Measurements from ENCODE around the gene FDXR. TPM values are rescaled to one million over a fixed set of nuclear protein-coding genes. Genes with fewer than 3 reads are reported as not detected.

The FDXR gene, protein sequence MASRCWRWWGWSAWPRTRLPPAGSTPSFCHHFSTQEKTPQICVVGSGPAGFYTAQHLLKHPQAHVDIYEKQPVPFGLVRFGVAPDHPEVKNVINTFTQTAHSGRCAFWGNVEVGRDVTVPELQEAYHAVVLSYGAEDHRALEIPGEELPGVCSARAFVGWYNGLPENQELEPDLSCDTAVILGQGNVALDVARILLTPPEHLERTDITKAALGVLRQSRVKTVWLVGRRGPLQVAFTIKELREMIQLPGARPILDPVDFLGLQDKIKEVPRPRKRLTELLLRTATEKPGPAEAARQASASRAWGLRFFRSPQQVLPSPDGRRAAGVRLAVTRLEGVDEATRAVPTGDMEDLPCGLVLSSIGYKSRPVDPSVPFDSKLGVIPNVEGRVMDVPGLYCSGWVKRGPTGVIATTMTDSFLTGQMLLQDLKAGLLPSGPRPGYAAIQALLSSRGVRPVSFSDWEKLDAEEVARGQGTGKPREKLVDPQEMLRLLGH
- 10 to 100 TPM; 22.3 to 22.9 TPM for total RNA-seq

DNA sequence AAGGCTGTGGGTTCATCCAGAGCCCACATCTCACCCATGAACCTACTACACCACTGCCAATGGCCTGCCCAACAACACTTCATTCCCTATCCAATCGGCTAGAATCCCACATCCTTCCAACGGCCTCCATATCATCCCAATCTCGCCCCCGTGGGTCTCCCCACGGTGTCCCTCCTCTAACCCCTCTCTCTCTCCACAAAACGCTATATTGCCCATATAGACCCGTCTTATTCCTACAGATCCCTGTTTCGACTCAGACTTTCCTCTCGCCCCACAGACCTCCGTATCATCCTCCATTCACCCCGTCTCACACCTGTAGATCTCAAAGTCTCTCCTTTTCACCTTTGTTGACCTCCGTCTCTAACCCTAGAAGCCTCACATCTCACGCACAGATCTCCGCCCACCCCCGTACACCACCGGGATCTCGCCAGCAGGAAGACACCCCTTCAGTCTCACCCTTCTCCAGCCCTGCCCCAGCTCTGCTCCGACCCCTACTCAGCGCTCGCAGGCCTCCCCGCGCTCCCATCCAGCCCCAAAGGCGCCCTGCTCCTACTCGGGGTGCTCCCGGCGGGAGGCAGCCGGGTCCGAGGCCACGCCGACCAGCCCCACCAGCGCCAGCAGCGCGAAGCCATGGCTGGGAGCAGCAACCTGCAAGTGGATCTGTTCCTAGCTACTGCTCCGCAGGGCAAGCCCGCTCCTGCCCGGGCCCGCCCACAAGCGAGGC, at the start of gene FDXR:
Gene FDXR, minus strand, starts transcription at position 682 of the 724 bp plus-strand sequence. Its CDS starts 50 bp downstream, at position 632.

DNA sequence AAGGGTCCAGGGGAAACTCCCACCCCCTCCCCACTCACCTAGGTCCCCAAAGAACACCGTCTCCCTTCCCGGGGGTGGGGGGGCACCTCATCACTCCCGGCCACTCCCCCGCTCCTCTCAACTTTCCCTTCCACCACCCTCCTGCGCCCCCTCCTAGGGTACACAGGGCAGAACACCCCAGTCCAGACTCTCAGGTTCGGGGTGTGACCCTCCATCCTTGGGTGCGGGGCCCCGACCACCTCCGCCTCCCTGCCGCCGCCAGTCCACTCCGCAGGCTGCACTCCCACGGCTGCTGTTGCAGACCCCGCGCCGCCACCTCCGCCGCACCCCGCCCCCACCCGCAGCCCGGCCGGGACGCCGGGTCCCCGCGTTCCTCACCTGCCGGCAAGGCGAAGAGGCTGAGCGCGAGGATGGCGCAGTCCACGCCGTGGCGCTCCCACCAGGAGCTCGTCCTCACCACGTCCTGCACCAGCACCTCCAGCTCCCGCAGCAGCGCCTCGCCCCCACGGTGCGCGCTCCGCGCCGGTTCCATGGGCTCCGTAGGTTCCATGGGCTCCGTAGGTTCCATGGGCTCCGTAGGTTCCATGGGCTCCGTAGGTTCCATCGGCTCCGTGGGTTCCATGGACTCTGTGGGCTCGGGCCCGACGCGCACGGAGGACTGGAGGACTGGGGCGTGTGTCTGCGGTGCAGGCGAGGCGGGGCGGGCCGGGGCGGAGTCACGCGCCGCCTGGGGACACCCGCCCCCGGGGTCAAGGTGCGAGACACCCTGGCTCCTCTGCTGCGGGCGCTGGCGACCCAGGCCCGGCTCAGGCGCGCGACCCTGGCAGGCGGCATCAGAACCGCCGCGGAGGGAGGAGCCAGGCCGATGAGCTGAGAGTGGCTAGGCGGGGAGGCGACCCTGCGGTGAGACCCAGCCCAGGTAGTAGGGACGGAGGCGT, 20.4 kb upstream of the FDXR start, which contains the start of gene FADS6:
Gene FADS6, minus strand, starts transcription at position 660 of the 938 bp plus-strand sequence. Its CDS starts 38 bp downstream, at position 622.

DNA sequence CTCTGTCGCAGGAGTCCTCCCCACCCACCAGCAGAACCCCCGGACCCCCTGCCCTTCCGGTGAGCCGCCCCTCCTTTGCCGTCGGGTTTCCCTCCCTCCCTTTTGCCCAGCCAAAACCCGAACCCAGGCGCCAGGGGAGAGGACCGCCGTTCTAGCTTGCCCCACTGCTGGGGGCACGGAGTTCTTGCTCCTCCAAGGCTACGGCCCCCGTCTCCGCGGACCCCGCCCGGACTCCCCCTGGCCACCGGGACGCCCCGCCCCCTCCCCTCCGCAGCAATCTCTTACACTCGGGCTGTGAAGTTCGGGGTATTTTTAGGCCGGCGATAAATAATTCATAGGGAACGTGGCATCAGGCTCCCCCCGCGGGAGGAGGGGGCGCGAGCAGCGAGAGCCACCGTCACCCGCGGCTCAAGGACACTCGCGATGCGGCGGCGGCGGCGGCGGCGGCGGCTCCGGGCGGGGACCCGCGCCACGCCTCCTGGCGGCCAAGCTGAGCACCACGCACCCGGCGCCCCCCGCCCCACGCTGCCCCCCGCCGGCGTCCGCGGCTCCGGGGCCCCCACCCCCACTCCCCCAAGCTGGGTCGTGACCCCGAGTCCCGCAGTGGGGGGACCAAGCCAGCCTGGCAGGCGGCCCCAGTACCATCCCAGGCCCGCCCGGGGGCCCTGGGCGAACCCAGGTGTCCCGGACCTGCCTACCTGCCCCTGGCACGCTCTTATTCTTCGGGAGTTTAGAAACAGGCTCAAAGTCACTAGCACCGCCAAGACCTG, 13.2 kb downstream of the FDXR start, which contains the start of gene GRIN2C:
Gene GRIN2C, minus strand, starts transcription at position 427 of the 770 bp plus-strand sequence. CDS start 4,793 bp downstream, outside the sequence.

Other genes starting within 250 kb of the FDXR start
- gene CD300E, start 249.3 kb downstream of the FDXR start, total RNA-seq = not detected
- gene CD300LF, start 160.1 kb downstream of the FDXR start, total RNA-seq = not detected
- 10 to 100 TPM; 44.7 to 48.1 TPM for gene RAB37, start 135.7 kb downstream of the FDXR start, total RNA-seq
- gene NHERF1, start 124.4 kb downstream of the FDXR start, total RNA-seq = 100 to 1,000 TPM; 256 to 262 TPM
- gene NAT9, start 96.6 kb downstream of the FDXR start, total RNA-seq = 10 to 100 TPM; 43.4 to 44.8 TPM
- gene GRIN2C, start 13.1 kb downstream of the FDXR start, total RNA-seq = under 1 TPM in 1 of 2 experiments, not detected in 1; 0.10 TPM
- gene FADS6, start 20.6 kb upstream of the FDXR start, total RNA-seq = not detected
- not detected for gene USH1G, start 50.3 kb upstream of the FDXR start, total RNA-seq
- not detected for gene OTOP2, start 51.3 kb upstream of the FDXR start, total RNA-seq
- not detected for gene OTOP3, start 62.9 kb upstream of the FDXR start, total RNA-seq
- gene HID1, start 99.8 kb upstream of the FDXR start, total RNA-seq = under 1 TPM; 0.58 to 0.79 TPM
- gene CDR2L, start 114.6 kb upstream of the FDXR start, total RNA-seq = under 1 TPM; 0.28 to 0.41 TPM
- 10 to 100 TPM; 37.0 to 40.4 TPM for gene MRPL58, start 139.7 kb upstream of the FDXR start, total RNA-seq
- 100 to 1,000 TPM; 234 to 239 TPM for gene ATP5PD, start 174.0 kb upstream of the FDXR start, total RNA-seq
- 10 to 100 TPM; 19.0 to 20.5 TPM for gene KCTD2, start 174.2 kb upstream of the FDXR start, total RNA-seq
- gene SLC16A5, start 215.0 kb upstream of the FDXR start, total RNA-seq = 10 to 100 TPM; 11.5 to 11.7 TPM
- 10 to 100 TPM; 14.3 to 14.6 TPM for gene ARMC7, start 237.0 kb upstream of the FDXR start, total RNA-seq